ENCODE data around the gene MRPL34.
A peak's percentile ranks its signal among the peaks of the same experiment; 100 is the strongest.

Gene MRPL34

GRCh38 chr19:17328517-17329365 lies 23.1 kb downstream of the MRPL34 start:
- DNase-seq (ENCODE audit: low read depth): no peak

GRCh38 chr19:17329366-17330261 lies 23.9 kb downstream of the MRPL34 start:
- no peak for DNase-seq (ENCODE audit: low read depth)

DNA sequence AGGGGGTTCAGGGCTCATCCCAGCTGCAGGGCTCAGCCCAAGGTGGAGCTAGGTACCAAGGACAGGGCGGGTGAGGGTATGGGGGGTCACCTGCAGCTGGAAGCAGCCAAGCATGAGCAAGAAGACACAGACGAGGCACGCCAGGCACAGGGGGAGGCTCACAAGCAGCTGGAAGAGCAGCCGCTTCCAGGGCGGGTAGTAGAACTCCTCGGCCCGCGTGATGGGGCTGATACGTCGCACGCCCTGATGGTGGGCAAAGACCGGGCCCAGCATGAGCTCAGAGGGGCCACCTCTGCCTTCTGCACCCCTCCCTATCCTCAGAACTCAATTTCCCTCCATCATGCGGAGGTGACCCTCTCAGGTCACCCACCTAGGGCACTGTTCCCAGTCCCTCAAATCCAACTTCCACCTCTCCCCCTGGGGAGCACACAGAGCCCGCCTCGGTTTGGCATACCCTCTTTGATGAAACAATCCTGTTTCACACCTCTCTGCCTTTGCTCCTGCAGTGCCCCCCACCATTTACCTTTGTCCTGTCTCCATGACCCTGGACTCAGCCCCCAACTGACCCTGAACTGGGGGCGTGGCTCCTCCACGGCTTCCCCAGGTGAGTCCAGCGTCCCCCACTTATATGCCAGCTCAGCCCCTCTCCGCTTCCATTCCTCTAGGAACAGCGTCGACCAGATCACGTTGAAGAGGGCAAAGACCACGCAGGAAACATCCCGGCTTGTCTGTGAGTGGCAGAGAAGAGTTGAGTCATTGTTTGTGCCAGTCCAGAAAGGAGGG lies 24.8 kb downstream of the MRPL34 start:
- no peak for DNase-seq (ENCODE audit: low read depth)

DNA sequence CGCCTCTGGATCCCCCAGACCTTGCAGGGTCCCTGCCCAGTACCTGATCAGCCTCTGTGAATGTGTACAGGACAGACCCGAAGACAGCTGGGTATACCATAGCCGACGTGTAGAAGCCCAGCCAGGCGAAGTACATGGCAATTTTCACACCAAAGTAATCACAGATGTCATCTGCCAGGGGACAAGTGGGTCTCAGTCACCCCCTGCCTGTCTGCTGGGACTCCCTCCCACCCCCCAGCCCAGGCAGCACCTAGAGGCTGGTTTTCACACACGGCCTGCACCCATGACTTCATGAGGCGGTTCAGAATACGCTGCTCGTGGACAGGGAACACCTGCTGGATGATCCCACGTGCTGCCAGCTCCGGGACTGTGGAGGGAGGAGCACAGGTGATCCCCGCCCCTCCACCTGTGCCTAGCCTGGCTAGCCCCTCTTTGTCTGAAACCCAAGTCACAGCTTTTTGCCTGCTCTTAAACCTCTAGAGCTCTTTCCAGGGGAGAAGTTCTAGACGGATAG lies 25.4 kb downstream of the MRPL34 start:
- DNase-seq (ENCODE audit: low read depth): no peak

DNA sequence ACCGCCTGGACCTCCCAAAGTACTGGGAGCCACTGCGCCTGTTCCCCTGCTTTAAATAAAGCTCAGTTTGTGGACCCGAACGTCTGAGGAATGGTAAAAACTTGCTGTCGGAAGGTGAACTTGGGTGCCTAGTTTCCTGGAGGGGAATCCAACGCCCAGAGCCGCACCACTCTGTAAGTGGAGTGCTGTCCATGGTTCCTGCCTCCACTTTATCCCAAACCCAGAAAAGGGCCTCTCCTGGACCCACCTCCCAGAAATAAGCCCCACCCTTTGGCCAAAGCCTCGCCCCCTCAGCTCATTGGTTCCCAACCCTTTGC lies 26.6 kb downstream of the MRPL34 start:
- no peak for DNase-seq (ENCODE audit: low read depth)

DNA sequence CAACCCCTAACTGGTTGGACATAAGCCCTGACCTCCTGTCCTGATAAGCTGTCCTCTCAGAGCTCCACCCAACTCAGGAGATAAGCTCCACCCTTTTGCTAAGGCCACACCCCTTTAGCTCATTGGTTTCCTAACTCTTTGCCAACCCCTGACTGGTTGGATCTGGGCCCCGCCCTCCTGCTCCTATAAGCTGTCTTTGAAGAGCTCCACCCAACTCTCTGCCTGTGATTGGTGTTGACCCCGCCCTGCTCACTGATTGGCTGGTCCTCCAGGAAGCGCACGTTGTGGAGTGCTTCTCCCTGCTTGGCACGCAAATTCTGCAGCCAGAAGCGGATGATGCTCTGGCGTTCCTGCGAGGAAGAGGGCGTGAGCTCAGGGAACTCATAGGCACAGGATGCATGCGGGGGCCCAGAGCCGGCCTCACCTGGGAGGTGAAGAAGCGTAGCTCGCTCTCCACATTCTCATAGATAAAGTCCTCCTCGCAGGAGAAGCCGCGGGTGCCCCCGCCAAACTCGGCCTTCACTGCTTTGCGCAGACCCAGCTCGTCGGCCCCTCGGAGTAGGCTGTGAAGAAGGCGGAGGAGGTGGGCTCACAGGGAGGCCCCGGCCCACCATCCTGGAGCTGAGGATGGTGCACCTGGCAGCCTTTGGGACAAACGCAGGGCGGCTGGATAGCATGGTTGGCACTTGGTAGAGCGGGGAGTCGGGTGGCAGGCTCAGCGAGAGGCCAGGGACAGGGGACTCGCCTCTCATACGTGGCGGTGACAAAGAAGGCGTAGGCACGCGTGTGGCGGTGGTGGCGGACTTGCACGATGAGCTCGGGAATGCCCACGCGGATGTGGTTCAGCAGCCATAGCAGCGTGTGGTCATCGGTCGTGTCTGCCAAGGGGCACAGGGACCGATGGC lies 27.3 kb downstream of the MRPL34 start:
- DNase-seq (ENCODE audit: low read depth): no peak

DNA sequence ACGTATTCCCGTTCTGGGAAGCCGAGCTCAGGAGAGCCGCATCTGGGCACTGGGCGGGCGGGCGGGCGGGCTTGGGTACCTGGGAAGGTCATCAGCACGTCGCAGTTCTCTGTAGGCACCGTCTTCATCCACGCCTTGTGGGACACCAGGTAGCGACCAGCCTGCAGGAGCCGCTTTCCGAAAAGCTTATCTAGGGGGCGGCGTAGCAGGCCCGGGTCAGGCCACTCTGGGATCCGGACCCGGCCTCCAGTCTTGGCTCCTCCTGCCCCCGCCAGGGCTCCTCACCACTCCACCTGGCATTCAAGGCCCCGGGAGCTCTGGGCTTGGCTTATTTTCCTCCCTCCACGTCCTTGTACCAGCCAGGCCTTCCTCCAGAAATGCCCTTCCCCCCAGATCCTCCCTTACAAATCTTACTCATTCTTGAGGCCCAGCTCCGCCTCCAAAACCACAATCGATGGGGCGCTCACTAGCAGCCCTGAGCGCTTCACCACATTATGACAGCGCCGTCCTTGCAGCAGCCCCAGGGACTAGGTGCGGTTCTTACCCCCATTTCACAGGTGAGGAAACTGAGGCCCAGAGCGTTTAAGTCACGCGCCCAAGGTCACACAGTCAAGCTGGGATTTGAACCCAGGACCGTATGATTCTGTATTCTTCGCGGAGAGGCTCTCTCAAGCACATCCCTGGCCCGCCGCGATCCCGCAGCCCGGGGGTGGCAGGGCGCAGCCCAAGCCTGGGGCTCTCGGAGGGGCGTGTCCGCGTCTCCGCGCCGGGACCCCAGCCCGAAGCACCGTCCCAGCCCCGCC lies 28.1 kb downstream of the MRPL34 start:
- peak; percentile 57 for DNase-seq (ENCODE audit: low read depth)

DNA sequence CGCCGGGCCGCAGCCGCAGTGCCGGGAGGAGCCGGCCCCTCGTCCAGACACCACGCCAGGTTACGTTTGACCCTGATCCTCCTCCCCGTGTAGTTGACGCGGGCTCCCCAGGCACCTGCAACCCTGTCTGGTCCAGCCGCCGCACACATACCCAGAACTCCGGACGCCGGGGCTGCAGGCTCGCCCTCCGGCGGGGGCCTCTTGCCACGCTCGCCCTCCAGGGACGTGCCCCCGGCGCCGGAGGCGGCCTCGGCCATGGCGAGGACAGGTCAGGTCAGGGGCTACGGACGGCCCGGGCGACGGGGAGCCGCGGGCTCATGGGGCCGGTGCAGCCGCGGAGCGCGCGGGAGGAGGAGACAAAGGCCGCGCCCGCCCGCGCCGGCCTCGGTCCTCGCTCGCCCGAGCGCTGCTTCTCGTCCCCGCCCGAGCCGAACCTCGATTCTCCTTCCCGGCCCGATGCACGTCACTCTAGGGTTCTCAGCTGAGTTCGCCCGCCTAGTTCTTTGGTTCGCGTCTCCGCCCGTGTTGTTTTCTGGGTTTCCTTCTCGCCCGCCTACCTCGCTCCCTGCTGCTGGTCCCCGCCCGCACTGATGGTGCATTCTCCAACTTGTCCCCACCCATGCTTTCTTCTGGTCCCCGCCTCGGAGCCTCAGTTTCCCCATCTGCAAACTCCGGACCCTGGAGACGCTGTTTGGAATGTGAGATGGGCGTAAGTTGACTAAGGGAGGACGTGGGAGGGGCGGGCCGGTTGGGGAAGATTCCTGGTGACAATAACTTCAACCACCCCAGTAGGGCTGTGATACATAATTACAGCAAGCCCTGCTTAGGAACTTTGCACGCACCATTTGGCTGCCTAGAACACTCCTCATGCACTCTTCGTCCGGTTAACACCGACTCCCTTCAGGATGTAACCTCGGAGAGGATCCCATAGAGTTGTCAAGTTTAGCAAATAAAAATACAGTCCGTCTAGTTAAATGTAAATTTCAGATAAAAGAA lies 29.0 kb downstream of the MRPL34 start, which contains the start of gene ANO8:
ANO8 (minus strand) TSS at position 442 of the 996 bp plus-strand sequence; CDS start at position 257, 185 bp downstream.
- DNase-seq (ENCODE audit: low read depth): peak; percentile 94

DNA sequence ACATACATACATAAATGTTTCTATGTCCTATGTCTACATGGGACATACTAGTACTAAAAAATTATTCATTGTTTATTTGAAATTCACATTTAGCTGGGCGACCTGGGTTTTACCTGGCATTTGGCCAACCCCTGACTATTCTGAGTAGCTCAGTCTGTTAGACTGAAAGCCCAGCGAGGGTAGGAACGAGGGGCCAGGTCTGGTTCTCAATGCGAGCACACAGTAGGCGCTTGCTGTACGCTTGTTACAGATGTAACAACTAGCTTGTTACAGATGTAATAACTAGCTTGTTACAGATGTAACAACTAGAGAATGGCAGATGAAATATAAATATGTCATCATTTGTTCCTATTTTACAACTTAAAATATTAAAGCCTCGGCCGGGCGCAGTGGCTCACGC lies 29.9 kb downstream of the MRPL34 start:
- DNase-seq (ENCODE audit: low read depth): no peak

DNA sequence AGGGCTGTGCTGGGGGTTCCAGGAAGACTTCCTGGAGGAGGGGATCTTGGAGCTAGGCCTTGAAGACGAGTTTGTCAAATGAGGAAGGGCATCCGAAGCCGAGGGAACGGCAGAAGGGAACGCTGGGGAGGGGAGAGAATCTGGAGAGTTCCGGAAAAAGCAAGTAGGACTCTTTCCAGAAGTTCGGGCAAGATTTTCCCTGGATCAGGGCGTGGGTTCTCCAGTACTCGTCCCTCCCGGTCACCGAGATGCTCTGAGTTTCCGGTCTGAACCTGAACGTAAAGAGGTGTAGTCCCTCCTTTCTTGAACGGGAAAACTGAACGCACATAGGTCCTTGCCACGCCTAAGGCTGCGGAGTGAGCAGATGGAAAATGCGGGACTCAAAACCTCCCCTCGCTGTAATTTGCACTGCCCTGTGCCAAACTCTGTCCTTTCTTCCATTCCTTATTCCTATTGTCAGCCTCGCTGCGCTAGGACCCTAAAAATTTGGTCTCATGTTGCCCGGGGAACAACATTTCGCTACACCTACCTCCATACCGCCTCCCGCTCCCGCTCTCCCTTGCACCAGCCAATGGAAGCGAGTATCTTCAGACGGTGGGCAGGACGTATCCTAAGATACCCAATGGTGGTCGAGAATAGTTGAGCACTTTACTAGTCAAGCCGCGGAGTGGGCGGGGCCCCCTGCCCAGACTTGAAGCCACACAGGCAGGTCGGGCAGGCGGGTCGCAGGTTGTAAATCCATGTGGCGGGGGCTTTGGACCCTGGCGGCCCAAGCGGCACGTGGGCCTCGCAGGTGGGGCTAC lies 31.4 kb downstream of the MRPL34 start, which contains the start of gene GTPBP3:
GTPBP3 (plus strand) TSS at position 682 of the 803 bp plus-strand sequence; CDS start at position 741, 59 bp downstream.
- peak; percentile 93 for DNase-seq (ENCODE audit: low read depth)

DNA sequence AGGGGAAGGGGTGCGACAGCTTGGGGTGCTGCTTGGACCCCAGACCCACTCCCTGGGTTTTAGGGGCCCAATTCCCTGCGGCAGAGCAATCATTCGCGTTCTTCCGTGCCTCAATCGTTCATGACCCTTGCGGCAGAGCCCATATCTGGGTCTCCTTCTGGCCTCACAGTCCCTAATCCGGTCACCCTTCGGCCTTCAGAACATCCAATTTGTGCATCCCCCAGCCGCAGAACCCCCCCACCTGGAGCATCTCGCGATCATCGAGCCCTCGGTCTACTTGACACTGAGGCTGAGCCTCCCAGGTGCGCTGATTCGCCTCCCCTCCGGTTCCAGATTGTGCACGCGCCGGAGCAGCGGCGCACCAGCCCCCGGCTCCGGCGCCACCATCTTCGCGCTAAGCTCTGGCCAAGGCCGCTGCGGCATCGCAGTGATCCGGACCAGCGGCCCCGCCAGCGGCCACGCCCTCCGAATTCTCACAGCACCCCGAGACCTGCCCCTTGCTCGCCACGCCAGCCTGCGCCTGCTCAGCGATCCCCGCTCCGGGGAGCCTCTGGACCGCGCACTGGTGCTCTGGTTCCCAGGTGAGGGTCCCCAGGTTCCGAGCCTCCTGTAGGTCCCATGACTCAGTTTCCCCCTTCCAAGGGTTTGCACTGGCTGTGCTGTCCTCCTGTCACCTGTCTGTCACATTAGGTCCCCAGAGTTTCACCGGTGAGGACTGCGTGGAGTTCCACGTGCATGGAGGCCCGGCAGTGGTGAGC lies 32.2 kb downstream of the MRPL34 start:
- DNase-seq (ENCODE audit: low read depth): no peak

DNA sequence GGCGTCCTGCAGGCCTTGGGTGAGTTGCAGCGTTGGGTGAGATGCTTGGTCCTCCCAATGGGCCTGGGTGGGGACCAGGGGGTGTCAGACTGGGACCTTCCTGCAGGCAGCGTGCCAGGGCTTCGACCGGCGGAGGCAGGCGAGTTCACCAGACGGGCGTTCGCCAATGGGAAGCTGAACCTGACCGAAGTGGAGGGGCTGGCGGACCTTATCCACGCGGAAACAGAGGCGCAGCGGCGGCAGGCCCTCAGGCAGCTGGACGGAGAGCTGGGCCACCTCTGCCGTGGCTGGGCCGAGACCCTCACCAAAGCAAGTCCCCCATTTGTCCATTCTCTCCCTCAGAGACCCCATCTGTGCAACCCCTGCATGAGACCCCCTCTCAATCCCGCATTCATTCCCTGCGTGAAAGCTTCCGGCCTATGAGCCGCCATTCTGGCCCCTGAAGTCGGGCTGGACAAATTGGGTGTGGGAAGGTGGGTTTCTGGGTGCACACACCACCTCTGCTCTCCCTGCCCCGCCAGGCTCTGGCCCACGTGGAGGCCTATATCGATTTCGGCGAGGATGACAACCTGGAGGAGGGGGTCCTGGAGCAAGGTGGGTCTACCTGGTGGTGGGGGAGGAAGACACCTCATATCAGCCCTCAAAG lies 32.9 kb downstream of the MRPL34 start:
- DNase-seq (ENCODE audit: low read depth): no peak

DNA sequence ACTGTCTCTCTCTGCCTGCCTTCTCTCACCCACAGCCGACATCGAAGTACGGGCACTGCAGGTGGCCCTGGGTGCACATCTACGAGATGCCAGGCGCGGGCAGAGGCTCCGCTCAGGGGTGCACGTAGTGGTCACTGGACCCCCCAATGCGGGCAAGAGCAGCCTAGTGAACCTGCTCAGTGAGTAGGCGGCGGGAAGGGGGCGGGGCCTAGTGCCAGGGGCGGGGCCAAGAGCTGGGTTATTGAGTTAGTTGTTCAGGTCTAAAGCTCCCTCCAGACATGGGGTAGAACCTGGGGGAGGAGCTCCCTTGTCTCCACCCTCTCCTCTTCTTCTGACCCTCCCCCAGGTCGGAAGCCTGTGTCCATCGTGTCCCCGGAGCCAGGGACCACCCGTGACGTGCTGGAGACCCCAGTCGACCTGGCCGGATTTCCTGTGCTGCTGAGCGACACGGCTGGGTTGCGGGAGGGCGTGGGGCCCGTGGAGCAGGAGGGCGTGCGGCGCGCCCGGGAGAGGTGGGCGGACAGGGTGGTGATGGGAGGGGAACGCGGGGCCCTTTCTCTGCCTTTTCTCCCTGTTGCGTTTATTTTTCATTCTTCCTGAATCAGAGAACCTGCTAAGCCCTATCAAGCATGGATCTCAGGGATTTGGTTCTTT lies 33.5 kb downstream of the MRPL34 start:
- DNase-seq (ENCODE audit: low read depth): no peak

GRCh38 chr19:17340302-17340870 lies 34.7 kb downstream of the MRPL34 start:
- no peak for DNase-seq (ENCODE audit: low read depth)

DNA sequence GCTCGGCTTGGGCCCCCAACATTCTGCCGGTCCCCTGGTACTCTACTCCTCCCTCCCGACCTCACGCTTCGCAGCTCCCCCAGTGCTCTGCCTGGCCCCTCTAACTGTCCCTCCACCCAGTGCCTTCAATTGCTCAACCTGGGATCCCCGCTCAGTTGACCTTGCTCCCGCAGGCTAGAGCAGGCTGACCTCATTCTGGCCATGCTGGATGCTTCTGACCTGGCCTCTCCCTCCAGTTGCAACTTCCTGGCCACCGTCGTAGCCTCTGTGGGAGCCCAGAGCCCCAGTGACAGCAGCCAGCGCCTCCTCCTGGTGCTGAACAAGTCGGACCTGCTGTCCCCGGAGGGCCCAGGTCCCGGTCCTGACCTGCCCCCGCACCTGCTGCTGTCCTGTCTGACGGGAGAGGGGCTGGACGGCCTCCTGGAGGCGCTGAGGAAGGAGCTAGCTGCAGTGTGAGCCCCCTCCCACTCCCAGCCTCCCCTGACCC lies 35.2 kb downstream of the MRPL34 start:
- DNase-seq (ENCODE audit: low read depth): no peak
